Fibroblast of lung (primary cell): ENCODE data around the gene TRIM67. TPM values are rescaled to one million over a fixed set of nuclear protein-coding genes. Genes with fewer than 3 reads are reported as not detected.
A peak's percentile ranks its signal among the peaks of the same experiment; 100 is the strongest.

Experiments used
- DNase-seq, 2 donors: peaks; one replicate each; pipeline versions ENCODE4 v3.0.0 to v3.0.0-alpha.2; 2010; ENCODE audit warnings: low read depth in 2 of 2
- H2AFZ ChIP-seq: 2 replicates; pipeline ENCODE4 v1.5.1; 2012; ENCODE audit warnings: low read length, control low read depth, inconsistent platforms
- H3K27ac ChIP-seq: 2 replicates; pipeline ENCODE4 v1.5.1; 2011; ENCODE audit warnings: low read length, control low read depth; ENCODE audit not compliant: insufficient read depth
- H3K27me3 ChIP-seq: 2 replicates; pipeline ENCODE4 v1.5.1; 2011; ENCODE audit warnings: mild to moderate bottlenecking, low read length; ENCODE audit not compliant: control insufficient read depth, insufficient read depth
- H3K36me3 ChIP-seq: 2 replicates; pipeline ENCODE4 v1.5.1; 2011; ENCODE audit warnings: low read length; ENCODE audit not compliant: control insufficient read depth, insufficient read depth
- H3K4me1 ChIP-seq: 2 replicates; pipeline ENCODE4 v1.5.1; 2011; ENCODE audit warnings: low read length; ENCODE audit not compliant: control insufficient read depth, insufficient read depth; ENCODE audit errors: extremely low read depth
- H3K4me2 ChIP-seq: 2 replicates; pipeline ENCODE4 v1.5.1; 2011; ENCODE audit warnings: low read length, control low read depth; ENCODE audit not compliant: insufficient read depth; ENCODE audit errors: extremely low read depth
- H3K4me3 ChIP-seq, 4 experiments: fragments of 200-600 bp in 1 of 4; sonication (generic) in 1 of 4; replicated peaks in 1 of 4; 2 replicates each; pipeline ENCODE4 v1.5.1; 2011 to 2016; ENCODE audit warnings: low read length in 4 of 4, low read depth in 3 of 4, mild to moderate bottlenecking in 3 of 4, control low read depth in 2 of 4, inconsistent platforms in 1 of 4, mixed read lengths in 1 of 4; ENCODE audit not compliant: insufficient read depth in 1 of 4; ENCODE audit errors: control extremely low read depth in 1 of 4
- H3K79me2 ChIP-seq: 2 replicates; pipeline ENCODE4 v1.5.1; 2012; ENCODE audit warnings: mild to moderate bottlenecking, low read length, inconsistent platforms; ENCODE audit not compliant: control insufficient read depth, insufficient read depth
- H3K9ac ChIP-seq: 2 replicates; pipeline ENCODE4 v1.5.1; 2011; ENCODE audit warnings: mild to moderate bottlenecking, low read length, control low read depth; ENCODE audit not compliant: insufficient read depth
- H3K9me3 ChIP-seq: 2 replicates; pipeline ENCODE4 v1.5.1; 2012; ENCODE audit warnings: low read depth, low read length; ENCODE audit not compliant: control insufficient read depth, insufficient read depth
- H4K20me1 ChIP-seq: 2 replicates; pipeline ENCODE4 v1.5.1; 2011; ENCODE audit warnings: low read length; ENCODE audit not compliant: control insufficient read depth, insufficient read depth; ENCODE audit errors: extremely low read depth
- CTCF ChIP-seq, 2 donors: IDR thresholded peaks in 1 of 2; conservative IDR thresholded peaks in 1 of 2; 1 replicate in 1 of 2; 2 replicates in 1 of 2; pipeline ENCODE4 v1.5.1; 2011 to 2012; ENCODE audit warnings: low read length in 2 of 2, control low read depth in 1 of 2, inconsistent platforms in 1 of 2, low read depth in 1 of 2, mild to moderate bottlenecking in 1 of 2
- EZH2 ChIP-seq: IDR thresholded peaks from 2 replicates; pipeline ENCODE4 v1.5.1; 2012; ENCODE audit warnings: low read length, control low read depth, mild to moderate bottlenecking; ENCODE audit errors: missing control alignments
- polyA plus RNA-seq, 2 donors: library from polyadenylated mRNA; depleted of rRNA in 1 of 2; stranded (reverse) in 1 of 2; unstranded in 1 of 2; fragments of >200 nt; gene quantifications; 2 replicates each; pipeline ENCODE4 v1.2.1, GENCODE V29; 2011 to 2012; ENCODE audit warnings: missing spikeins in 1 of 2
- total RNA-seq: library from RNA; depleted of rRNA; stranded (reverse); fragments of >200 nt; gene quantifications from 2 replicates; pipeline ENCODE4 v1.2.1, GENCODE V29; 2014

The TRIM67 gene
- total and polyA plus RNA-seq, 2 donors (not counting 1 experiment from before 2014, with no cell fraction given) = 0.02 to 0.17 TPM

- H3K27ac ChIP-seq = peak within 1 kb of the TSS; percentile 83
- H3K79me2 ChIP-seq = peaks cover 47% of the 10 kb centered on the region
Observed at GRCh38 chr1:231240883-231241735, 79.3 kb downstream of the TRIM67 start, which contains the start of gene GNPAT. GNPAT (plus strand) TSS chr1:231241212; CDS start chr1:231241379, 167 bp downstream.

GRCh38 chr1:231241750-231242149 lies 79.9 kb downstream of the TRIM67 start:
- no peak for TF ChIP-seq EZH2
- TF ChIP-seq CTCF (conservative IDR thresholded peaks at IDR 0.05 in 1 of 2, IDR thresholded peaks at IDR 0.05 in 1 of 2; ENCODE audit: low read depth in 1 of 2, low read length in 2 of 2) = no peak
- H4K20me1 ChIP-seq = no peaks in the 10 kb centered on the region
- H3K4me1 ChIP-seq = no peaks in the 10 kb centered on the region
- no peaks in the 10 kb centered on the region for H3K36me3 ChIP-seq
- H2AFZ ChIP-seq = peak overlapping the region; percentile 90
- H3K9ac ChIP-seq = peak overlapping the region; percentile 63
- no peaks in the 10 kb centered on the region for H3K27me3 ChIP-seq
- H3K27ac ChIP-seq = peak overlapping the region; percentile 83
- peak overlapping the region; percentile 75 to 96 (median 86) for H3K4me3 ChIP-seq
- H3K9me3 ChIP-seq = no peaks in the 10 kb centered on the region
- peaks cover 51% of the 10 kb centered on the region for H3K79me2 ChIP-seq
- peak overlapping the region; percentile 60 for H3K4me2 ChIP-seq
- DNase-seq = peak; percentile 2 to 6

More at GRCh38 chr1:231240883-231241735, 79.3 kb downstream of the TRIM67 start, which contains the start of gene GNPAT:
- H3K4me1 ChIP-seq = no peaks in the 10 kb centered on the region
- peak; percentile 80 to 81 for DNase-seq
- peak within 1 kb of the TSS; percentile 75 to 96 (median 86) for H3K4me3 ChIP-seq
- peak within 1 kb of the TSS; percentile 63 for H3K9ac ChIP-seq
- no peak for TF ChIP-seq EZH2
- TF ChIP-seq CTCF (conservative IDR thresholded peaks at IDR 0.05 in 1 of 2, IDR thresholded peaks at IDR 0.05 in 1 of 2; ENCODE audit: low read depth in 1 of 2, low read length in 2 of 2) = no peak
- H3K36me3 ChIP-seq = no peaks in the 10 kb centered on the region
- no peaks in the 10 kb centered on the region for H3K9me3 ChIP-seq
- H3K27me3 ChIP-seq = no peaks in the 10 kb centered on the region
- peak within 1 kb of the TSS; percentile 90 for H2AFZ ChIP-seq
- H4K20me1 ChIP-seq = no peaks in the 10 kb centered on the region
- H3K4me2 ChIP-seq = peak within 1 kb of the TSS; percentile 94

DNA sequence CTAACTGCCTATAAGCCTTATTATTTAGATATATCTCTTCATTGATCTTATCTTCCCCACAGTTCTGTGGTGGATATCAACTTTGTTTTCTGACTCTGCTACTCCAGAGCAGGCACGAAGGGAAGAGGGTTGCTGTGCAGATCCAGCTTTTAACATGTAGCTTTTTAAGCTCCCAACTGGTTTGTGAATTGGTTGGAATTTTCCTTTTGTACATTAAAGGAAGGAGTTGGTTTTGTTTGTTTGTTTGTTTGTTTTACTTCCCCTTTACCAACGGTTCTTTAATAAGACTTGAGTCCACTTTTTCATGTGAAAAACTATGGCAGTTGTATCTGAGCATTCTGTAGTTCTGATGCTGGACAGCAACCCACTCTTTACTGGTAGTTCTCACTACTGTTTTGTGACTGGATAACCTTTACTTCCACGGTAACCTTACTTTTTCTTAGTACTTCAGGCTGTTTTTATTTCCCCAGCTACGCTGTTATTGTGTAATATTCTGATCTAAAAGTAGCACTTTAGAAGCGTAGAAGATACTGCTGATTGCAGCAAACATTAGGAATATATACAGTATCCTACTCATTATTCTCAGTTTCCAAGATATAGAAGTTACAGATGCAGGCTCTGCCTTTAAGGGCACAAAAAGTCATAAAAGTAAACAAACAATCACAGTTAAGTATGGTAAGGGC lies 80.8 kb downstream of the TRIM67 start:
- no peaks in the 10 kb centered on the region for H3K9me3 ChIP-seq
- H3K4me1 ChIP-seq = no peaks in the 10 kb centered on the region
- no peak overlapping the region for H3K27ac ChIP-seq
- H4K20me1 ChIP-seq = no peaks in the 10 kb centered on the region
- H3K9ac ChIP-seq = no peak overlapping the region
- no peak overlapping the region for H2AFZ ChIP-seq
- peak overlapping the region in 2 of 4 experiments; percentile 75 to 88 for H3K4me3 ChIP-seq
- H3K79me2 ChIP-seq = peaks cover 56% of the 10 kb centered on the region
- peak; percentile 19 to 24 for DNase-seq
- H3K36me3 ChIP-seq = no peaks in the 10 kb centered on the region
- no peaks in the 10 kb centered on the region for H3K27me3 ChIP-seq
- peak overlapping the region; percentile 60 for H3K4me2 ChIP-seq
- TF ChIP-seq EZH2 = no peak
